ENCODE data around the gene ENAH. TPM values are rescaled to one million over a fixed set of nuclear protein-coding genes. Genes with fewer than 3 reads are reported as not detected.

Gene ENAH
- polyA plus RNA-seq, 1 of the 3 experiments (the other 2 are of a cell fraction): 48.9 TPM

DNA sequence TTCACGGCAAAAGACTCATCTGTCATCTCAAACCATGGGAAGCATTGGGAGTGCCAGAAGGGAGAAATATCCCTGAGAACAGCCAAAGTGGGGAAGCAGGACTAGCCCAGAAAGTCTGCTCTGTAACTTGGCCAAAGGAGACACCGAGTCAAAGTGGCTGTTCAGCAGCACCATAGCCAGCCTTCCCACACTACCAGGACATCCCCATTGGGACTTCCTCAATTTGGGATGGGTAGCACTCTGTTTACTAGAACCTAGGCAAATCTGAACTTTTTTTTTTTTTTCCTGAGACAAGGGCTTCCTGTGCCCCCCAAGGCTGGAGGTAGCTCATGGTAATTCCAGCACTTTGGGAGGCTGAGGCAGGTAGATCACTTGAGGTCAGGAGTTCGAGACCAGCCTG is 93.0 kb downstream of the ENAH start (continued):
- no peak for TF ChIP-seq PBX3 (IDR thresholded peaks at IDR 0.05)
- no peak for TF ChIP-seq USF2 (IDR thresholded peaks at IDR 0.05; ENCODE audit: borderline replicate concordance, low read depth, low read length)
- TF ChIP-seq SIN3A (IDR thresholded peaks at IDR 0.05; ENCODE audit: borderline replicate concordance, low read depth, low read length): no peak
- no peak for TF ChIP-seq MXI1 (IDR thresholded peaks at IDR 0.05; ENCODE audit: low read depth, low read length)
- no peak for TF ChIP-seq GABPA (IDR thresholded peaks at IDR 0.05; ENCODE audit: low read depth)
- no peak for TF ChIP-seq MEF2A (IDR thresholded peaks at IDR 0.05; ENCODE audit: borderline replicate concordance, low read depth)
- no peak for TF ChIP-seq POLR2AphosphoS5 (IDR thresholded peaks at IDR 0.05; ENCODE audit: low read depth, low read length)
- no peak for TF ChIP-seq CHD2 (IDR thresholded peaks at IDR 0.05; ENCODE audit: low read length, partially characterized antibody)

GRCh38 chr1:225559326-225559725 is 93.6 kb downstream of the ENAH start:
- peaks cover 83% of the 10 kb centered on the region; the same call in 1 of the 2 replicates for H3K79me2 ChIP-seq (ENCODE audit: insufficient read depth)
- ChIA-PET CTCF (interaction anchor here (1.6 kb wide), 1 partner anchor 213 kb away, joined by 6 read pairs; no protein-coding TSS in a partner anchor), POLR2A (no interaction called here)
- 100% methylated on average over 2 of the region's 2 CpGs for WGBS (ENCODE audit: low lambda C conversion rate)
- no peak overlapping the region for H2AFZ ChIP-seq (ENCODE audit: low read depth)
- no peaks in the 10 kb centered on the region for H3K27me3 ChIP-seq (ENCODE audit: insufficient read depth)
- no peak overlapping the region for H3K4me2 ChIP-seq
- peaks cover 30% of the 10 kb centered on the region for H3F3A ChIP-seq (replicated peaks; ENCODE audit: insufficient read depth)
- peaks cover 41 to 64% of the 10 kb centered on the region in 2 experiments for H3K36me3 ChIP-seq (replicated peaks in 1 of 2; ENCODE audit: control insufficient read depth in 1 of 2, insufficient read depth in 2 of 2, low read length in 1 of 2)
- DNase-seq: no peak
- H3K9ac ChIP-seq: no peak overlapping the region
- no peak overlapping the region for H3K4me3 ChIP-seq (ENCODE audit: low read depth in 2 of 2, low read length in 1 of 2)
- no peak overlapping the region for H3K27ac ChIP-seq (ENCODE audit: low read depth in 2 of 2, low read length in 1 of 2)
- H4K20me1 ChIP-seq (ENCODE audit: insufficient read depth): no peaks in the 10 kb centered on the region
- H3K9me3 ChIP-seq: no peaks in the 10 kb centered on the region; the same call in 1 of the 2 replicates
- no peaks in the 10 kb centered on the region for H3K9me2 ChIP-seq
- no peaks in the 10 kb centered on the region; a peak in 1 of 4 replicates for H3K4me1 ChIP-seq (ENCODE audit: control insufficient read depth in 1 of 2, insufficient read depth in 2 of 2, low read depth in 1 of 2, low read length in 1 of 2)
- TF ChIP-seq ZBTB33 (IDR thresholded peaks at IDR 0.05; ENCODE audit: borderline replicate concordance, low read depth) (no peak), TAF1 (IDR thresholded peaks at IDR 0.05; ENCODE audit: borderline replicate concordance, low read depth, low read length) (no peak), FOXJ3 (CRISPR knock-in tag; IDR thresholded peaks at IDR 0.05) (no peak), ELF1 (IDR thresholded peaks at IDR 0.05) (no peak), YY1 (IDR thresholded peaks at IDR 0.05; ENCODE audit: low read depth) (no peak), RCOR1 (IDR thresholded peaks at IDR 0.05; ENCODE audit: low read length) (no peak), GABPA (IDR thresholded peaks at IDR 0.05; ENCODE audit: low read depth) (no peak), CHD2 (IDR thresholded peaks at IDR 0.05; ENCODE audit: low read length, partially characterized antibody) (no peak), MEF2A (IDR thresholded peaks at IDR 0.05; ENCODE audit: borderline replicate concordance, low read depth) (no peak), RFX5 (IDR thresholded peaks at IDR 0.05; ENCODE audit: low read length) (no peak), RXRA (IDR thresholded peaks at IDR 0.05; ENCODE audit: borderline replicate concordance, low read depth) (no peak), EZH2phosphoT487 (IDR thresholded peaks at IDR 0.05; ENCODE audit: borderline replicate concordance, low read depth) (no peak), NRF1 (IDR thresholded peaks at IDR 0.05; ENCODE audit: low read depth, low read length) (no peak), EP300 (IDR thresholded peaks at IDR 0.05; ENCODE audit: borderline replicate concordance in 1 of 2, low read depth in 1 of 2, low read length in 1 of 2) (no peak), POLR2AphosphoS5 (IDR thresholded peaks at IDR 0.05; ENCODE audit: low read depth, low read length) (no peak), USF2 (IDR thresholded peaks at IDR 0.05; ENCODE audit: borderline replicate concordance, low read depth, low read length) (no peak)
- TF ChIP-seq, protein P1, sequence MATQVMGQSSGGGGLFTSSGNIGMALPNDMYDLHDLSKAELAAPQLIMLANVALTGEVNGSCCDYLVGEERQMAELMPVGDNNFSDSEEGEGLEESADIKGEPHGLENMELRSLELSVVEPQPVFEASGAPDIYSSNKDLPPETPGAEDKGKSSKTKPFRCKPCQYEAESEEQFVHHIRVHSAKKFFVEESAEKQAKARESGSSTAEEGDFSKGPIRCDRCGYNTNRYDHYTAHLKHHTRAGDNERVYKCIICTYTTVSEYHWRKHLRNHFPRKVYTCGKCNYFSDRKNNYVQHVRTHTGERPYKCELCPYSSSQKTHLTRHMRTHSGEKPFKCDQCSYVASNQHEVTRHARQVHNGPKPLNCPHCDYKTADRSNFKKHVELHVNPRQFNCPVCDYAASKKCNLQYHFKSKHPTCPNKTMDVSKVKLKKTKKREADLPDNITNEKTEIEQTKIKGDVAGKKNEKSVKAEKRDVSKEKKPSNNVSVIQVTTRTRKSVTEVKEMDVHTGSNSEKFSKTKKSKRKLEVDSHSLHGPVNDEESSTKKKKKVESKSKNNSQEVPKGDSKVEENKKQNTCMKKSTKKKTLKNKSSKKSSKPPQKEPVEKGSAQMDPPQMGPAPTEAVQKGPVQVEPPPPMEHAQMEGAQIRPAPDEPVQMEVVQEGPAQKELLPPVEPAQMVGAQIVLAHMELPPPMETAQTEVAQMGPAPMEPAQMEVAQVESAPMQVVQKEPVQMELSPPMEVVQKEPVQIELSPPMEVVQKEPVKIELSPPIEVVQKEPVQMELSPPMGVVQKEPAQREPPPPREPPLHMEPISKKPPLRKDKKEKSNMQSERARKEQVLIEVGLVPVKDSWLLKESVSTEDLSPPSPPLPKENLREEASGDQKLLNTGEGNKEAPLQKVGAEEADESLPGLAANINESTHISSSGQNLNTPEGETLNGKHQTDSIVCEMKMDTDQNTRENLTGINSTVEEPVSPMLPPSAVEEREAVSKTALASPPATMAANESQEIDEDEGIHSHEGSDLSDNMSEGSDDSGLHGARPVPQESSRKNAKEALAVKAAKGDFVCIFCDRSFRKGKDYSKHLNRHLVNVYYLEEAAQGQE (IDR thresholded peaks at IDR 0.05; ENCODE audit: low read depth, low read length): no peak
